Germinal center (tissue), 1 donor: ENCODE data around the gene CTSW.

Experiments used
- DNase-seq: peaks from one replicate; pipeline ENCODE4 v3.0.0; 2012; ENCODE audit warnings: mixed read lengths, low spot score

Gene CTSW

DNA sequence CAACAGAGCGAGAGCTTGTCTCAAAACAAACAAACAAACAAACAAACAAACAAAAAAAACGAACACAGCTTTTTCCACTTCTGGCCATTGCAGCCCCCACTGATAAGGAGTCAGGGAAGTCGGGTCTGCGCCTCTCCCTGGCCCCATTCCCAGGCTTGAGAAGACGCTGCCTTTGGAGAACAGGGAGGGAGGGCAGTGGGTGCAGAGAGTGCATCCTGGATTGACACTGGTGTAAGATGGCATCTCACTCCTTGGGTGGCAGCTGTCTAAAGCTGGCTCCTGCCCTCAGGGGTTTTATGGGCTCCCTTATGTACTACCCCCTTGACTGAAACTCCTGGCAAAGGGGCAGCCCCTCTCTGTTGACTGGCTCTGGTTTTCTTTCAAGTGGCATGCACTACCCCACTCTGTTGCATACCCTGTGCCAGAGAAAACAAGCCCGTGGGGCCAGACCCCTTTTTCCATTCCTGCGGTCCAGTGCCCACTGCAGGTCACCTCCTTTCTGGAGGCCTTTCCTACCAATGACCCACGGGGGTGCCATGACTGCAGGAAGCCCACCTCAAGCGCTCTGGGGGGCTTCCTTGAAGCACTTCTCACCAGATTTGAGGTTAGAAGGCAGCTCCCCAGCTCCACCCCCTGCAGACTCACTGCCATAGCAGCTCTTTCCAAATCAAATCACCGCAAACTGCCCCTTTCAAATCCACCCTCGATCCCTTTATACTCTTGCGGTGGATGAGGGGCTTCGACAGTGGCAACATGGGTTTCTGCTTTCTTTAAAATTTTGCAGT, 52.3 kb downstream of the CTSW start:
- no peak for DNase-seq

DNA sequence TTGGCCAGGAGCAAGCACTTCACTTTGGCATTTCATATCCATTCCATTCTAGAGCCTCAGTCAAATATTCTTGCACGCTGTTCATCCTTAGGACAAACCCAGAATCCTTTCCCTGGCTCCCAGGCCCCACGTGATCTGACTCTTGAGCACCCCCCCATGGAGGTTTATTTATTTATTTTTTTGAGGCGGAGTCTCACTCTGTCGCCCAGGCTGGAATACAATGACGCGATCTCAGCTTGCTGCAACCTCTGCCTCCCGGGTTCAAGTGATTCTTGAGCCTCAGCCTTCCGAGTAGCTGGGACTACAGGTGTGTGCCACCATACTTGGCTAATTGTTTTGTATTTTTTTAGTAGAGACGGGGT, 52.9 kb downstream of the CTSW start:
- DNase-seq, result no peak
